Neural progenitor cell (in vitro differentiated cells): ENCODE data around the gene ENPP1.

Experiments used
- CTCF ChIP-seq: fragments of 200-600 bp; sonication (generic); IDR thresholded peaks from 2 replicates; pipeline ENCODE4 v1.5.1; 2017; ENCODE audit warnings: antibody characterized with exemption, mild to moderate bottlenecking
- EZH2 ChIP-seq: fragments of 200-600 bp; sonication (generic); IDR thresholded peaks from 2 replicates; pipeline ENCODE4 v1.6.1; 2017; ENCODE audit warnings: antibody characterized with exemption, mild to moderate bottlenecking, moderate library complexity

DNA sequence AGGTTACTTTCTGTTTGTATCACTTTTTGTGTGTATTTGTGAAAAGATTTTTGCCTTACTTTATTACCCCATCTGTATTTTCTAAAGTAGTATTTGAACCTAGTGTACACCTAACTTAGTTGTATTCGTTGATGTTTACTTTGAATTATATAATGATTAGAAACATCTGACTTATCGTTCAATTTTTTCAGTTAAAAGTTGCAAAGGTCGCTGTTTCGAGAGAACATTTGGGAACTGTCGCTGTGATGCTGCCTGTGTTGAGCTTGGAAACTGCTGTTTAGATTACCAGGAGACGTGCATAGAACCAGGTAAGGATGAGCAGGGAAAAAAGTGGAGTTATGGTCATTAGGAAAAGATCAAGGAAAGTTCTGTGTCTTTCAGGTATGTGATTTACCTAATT, 42.0 kb downstream of the ENPP1 start:
- TF ChIP-seq CTCF: no peak
- no peak for TF ChIP-seq EZH2
